Left ventricle myocardium superior (tissue), 1 donor: ENCODE measurements around the gene EIF4E2. TPM values are rescaled to one million over a fixed set of nuclear protein-coding genes. Genes with fewer than 3 reads are reported as not detected.
"Not testable (repeated sequence)": the region's sequence is repeated elsewhere in the genome, so short reads cannot be mapped to it uniquely, and the experiment has no call there.

Experiments used
- ATAC-seq: fragments of 200-7000 bp; cut with Tn5 transposase; one replicate; pipeline ENCODE4 v1.9.1; 2020; ENCODE audit warnings: mild to moderate bottlenecking, moderate library complexity
- DNase-seq: peaks from one replicate; pipeline ENCODE4 v3.0.0-alpha.2; 2020
- intact Hi-C: fragments of 100-400 bp; cut with micrococcal nuclease; formaldehyde crosslinking; loops from one replicate; pipeline ENCODE4 v1.11.0; 2022
- total RNA-seq: library from RNA; stranded (reverse); fragmentation: NEBNext Ultra II Directional; extraction: Animal tissue kit (Norgen Biotek cat#: 25700); gene quantifications from one replicate; pipeline ENCODE4 v1.2.1, GENCODE V29; 2021
- donor health status: DM: no; HTN: yes; CAD: no; lungs with severe emphysema.

EIF4E2 gene
- total RNA-seq, 1 donor from 2014 or later, result 40.7 TPM

DNA sequence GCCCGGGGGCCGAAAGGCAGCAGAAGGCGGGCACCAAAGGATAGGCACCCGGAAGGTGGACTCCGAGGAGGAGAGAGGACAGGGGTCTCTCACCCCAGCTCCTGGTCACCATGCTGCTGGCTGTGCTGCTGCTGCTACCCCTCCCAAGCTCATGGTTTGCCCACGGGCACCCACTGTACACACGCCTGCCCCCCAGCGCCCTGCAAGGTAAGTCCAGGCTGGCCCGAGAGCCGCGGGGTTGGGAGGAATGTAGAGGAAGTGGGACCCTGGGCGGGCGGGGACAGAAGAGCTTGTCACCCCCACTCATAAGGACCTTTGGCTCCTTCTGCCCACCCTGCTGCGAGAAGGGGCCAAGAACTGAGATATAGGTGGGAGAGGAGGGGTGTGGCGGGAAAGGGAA is 30.0 kb upstream of the EIF4E2 start:
- DNase-seq, result no peak

DNA sequence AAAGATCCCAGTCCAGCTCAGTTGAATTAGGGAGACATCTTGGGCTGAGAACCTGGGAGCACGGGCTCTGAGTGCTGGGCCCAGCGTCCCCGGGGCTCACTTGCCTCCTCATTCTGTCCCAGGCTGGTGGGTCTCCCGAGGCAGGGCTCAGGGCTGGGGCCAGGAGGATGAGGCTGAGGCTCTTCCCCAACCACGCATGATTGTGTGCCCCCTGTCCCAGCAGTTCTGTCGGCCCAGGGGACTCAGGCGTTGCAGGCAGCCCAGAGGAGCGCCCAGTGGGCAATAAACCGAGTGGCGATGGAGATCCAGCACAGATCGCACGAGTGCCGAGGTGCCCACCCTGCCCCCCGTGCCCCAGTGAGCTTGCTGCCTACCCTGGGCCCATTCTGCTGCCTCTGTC is 29.4 kb upstream of the EIF4E2 start:
- ATAC-seq (no peak), DNase-seq (no peak)
- intact Hi-C loops, result no loop called here

More for the DNA sequence above, 30.0 kb upstream of the EIF4E2 start:
- no peak for ATAC-seq
- intact Hi-C loops, result no loop called here

- intact Hi-C loops, result no loop called here
- ATAC-seq (peak; percentile 58), DNase-seq (peak; percentile 80)
Measured at GRCh38 chr2:232521959-232522622, 28.4 kb upstream of the EIF4E2 start.

DNA sequence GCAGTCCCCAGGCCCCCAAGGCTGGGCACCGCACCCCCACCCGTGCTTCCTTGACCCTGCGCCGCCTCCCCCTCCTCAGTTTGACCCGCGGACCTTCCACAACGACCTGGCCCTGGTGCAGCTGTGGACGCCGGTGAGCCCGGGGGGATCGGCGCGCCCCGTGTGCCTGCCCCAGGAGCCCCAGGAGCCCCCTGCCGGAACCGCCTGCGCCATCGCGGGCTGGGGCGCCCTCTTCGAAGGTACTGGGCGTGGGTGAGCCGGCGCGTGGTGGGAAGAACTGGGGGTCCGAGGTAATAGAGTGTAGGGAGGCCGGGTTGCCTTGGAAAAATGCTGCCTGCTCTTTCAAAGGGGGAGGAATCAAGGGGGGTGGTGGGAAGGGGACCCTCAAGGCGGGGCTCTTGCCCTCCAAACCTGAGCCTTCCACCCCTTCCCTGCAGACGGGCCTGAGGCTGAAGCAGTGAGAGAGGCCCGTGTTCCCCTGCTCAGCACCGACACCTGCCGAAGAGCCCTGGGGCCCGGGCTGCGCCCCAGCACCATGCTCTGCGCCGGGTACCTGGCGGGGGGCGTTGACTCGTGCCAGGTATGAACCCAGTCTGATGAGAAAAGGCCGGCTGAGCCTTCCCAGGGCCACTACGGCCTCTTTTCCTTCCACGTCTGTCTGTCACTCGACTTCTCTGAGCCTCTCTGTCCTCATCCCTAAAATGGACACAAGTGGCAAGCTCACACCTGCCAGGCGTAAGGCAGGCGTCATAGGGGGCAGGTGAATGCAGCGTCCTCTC is 27.7 kb upstream of the EIF4E2 start:
- intact Hi-C loops, result no loop called here
- DNase-seq, result no peak
- no peak for ATAC-seq

DNA sequence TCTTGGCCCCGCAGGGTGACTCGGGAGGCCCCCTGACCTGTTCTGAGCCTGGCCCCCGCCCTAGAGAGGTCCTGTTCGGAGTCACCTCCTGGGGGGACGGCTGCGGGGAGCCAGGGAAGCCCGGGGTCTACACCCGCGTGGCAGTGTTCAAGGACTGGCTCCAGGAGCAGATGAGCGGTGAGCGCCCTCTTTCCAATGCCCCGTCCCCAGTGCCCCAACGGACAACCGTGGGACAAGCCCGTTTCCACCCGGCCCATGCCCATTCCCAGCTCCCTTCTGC is 27.1 kb upstream of the EIF4E2 start:
- intact Hi-C loops, result no loop called here
- DNase-seq (no peak), ATAC-seq (no peak)

DNA sequence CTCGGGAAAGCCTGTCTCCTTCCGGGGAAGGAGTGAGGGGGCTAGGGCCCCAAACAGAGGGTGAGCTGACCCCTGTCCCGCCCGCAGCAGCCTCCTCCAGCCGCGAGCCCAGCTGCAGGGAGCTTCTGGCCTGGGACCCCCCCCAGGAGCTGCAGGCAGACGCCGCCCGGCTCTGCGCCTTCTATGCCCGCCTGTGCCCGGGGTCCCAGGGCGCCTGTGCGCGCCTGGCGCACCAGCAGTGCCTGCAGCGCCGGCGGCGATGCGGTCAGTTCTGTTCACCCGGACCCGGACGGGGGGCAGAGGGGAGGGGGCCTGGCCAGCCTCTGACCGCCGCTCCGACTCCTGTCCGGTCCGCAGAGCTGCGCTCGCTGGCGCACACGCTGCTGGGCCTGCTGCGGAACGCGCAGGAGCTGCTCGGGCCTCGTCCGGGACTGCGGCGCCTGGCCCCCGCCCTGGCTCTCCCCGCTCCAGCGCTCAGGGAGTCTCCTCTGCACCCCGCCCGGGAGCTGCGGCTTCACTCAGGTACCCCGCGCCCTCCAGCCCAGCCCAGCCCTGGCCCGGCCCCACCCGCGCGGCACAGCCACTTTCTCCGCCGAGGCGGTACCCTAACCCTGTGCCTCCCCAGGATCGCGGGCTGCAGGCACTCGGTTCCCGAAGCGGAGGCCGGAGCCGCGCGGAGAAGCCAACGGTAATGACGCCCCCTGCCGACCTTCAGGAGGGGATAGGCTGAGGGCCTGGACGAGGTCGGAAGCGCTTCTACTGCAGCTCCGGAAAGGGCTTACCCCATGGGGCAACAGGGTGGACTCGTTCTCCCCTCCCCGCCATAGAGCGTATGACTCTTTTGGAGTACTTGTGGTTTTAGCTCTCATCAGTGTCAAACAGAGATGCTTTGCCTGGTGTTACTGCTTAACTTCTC is 26.5 kb upstream of the EIF4E2 start:
- DNase-seq (peak; percentile 57), ATAC-seq (peak; percentile 60)
- intact Hi-C loops, result no loop called here

GRCh38 chr2:232524771-232525170 is 25.7 kb upstream of the EIF4E2 start:
- no peak for DNase-seq
- no peak for ATAC-seq
- intact Hi-C loops, result no loop called here

- ATAC-seq (no peak), DNase-seq (no peak)
- intact Hi-C loops, result no loop called here
Measured at GRCh38 chr2:232525199-232525598, 25.3 kb upstream of the EIF4E2 start.

GRCh38 chr2:232525791-232526371 is 24.6 kb upstream of the EIF4E2 start, which contains the start of gene CHRND:
Gene CHRND, plus strand, starts transcription at chr2:232526160. Its CDS starts 56 bp downstream, at chr2:232526216.
- intact Hi-C loops, result no loop called here
- peak; percentile 65 for DNase-seq
- ATAC-seq, result peak; percentile 61

DNA sequence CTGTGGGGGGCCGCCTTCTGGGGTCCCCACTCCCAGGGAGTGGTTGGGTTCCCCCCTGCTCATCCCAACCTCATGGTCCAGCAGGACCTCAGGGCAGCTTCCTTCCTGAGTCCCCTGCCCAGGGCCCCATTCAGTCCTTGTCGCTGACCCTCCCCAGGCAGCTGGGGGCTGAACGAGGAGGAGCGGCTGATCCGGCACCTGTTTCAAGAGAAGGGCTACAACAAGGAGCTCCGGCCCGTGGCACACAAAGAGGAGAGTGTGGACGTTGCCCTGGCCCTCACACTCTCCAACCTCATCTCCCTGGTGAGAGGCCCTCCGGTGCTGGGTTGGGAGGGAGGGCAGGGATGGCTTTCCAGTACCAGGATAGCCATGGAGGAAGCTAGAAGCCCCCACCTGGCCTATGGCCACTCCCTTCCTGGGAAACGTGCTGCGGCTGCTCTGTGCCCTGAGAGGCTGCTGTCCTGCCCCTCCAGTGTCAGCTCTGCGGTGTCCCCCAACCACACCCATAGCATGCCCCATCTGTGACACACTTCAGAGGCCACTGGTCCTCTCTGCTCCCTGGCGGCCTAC is 24.0 kb upstream of the EIF4E2 start:
- DNase-seq (no peak), ATAC-seq (no peak)
- intact Hi-C loops, result no loop called here

GRCh38 chr2:232527905-232528470 is 22.5 kb upstream of the EIF4E2 start:
- intact Hi-C loops, result no loop called here
- ATAC-seq, result no peak
- DNase-seq, result peak; percentile 10

DNA sequence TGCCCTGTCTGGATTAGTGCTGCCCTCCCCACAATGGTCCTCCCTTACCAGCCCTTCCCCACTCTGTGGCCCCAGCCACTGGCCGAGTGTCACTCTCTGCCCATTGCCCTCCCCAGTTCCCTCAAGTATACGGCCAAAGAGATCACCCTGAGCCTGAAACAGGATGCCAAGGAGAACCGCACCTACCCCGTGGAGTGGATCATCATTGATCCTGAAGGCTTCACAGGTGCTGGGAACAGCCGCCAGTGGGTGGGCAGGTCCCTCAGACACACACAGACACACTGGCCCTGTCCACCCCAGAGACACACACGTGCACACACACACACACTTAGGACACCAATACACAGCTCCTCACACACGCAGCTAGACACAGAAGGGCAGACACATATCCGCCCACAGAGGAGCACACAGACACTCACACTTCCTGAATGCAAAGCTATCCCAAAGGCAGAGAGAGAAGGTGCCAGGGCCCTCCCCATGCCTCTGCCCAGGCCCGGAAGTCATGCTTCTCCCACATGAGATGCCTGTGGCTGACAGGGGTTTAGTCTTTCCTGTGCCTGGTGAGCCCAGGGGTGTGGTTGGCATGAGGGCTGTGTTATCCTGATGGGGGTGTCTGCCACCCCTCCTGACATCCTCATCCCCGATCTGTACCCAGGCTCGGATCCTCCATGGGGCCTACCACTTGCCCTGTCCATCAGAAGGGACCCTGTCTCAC is 21.6 kb upstream of the EIF4E2 start:
- ATAC-seq (no peak), DNase-seq (peak; percentile 18)
- intact Hi-C loops, result no loop called here

DNA sequence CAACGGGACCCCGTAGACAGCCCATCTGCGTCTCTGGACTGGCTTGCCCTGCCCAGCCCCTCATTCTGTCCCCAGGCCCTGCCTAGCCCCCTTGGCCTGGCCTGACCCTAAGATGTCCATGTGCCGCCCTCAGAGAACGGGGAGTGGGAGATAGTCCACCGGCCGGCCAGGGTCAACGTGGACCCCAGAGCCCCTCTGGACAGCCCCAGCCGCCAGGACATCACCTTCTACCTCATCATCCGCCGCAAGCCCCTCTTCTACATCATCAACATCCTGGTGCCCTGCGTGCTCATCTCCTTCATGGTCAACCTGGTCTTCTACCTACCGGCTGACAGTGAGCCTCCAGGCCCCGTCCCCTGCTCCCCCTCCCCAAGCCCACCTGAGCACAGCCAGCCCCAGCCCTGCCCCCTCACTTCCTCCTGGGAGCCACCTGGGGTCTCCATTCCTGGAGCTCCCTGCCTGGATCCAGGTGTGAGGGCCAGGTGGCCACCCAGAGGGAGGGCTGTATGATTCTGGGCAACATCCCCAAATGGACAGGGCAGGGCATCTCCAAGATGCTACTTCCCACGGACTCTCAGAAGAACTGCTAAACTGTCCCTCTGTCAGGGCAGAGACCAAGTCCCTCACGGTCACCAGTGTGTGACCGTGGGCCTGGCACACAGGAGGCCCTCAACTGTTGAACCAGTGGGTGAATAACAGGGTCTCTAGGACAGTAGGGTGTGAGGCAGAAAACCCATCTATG is 20.5 kb upstream of the EIF4E2 start:
- DNase-seq (peak; percentile 23), ATAC-seq (no peak)
- intact Hi-C loops, result no loop called here

- DNase-seq (peak; percentile 6), ATAC-seq (no peak)
- intact Hi-C loops, result no loop called here
Measured at GRCh38 chr2:232530626-232531260, 19.7 kb upstream of the EIF4E2 start.

DNA sequence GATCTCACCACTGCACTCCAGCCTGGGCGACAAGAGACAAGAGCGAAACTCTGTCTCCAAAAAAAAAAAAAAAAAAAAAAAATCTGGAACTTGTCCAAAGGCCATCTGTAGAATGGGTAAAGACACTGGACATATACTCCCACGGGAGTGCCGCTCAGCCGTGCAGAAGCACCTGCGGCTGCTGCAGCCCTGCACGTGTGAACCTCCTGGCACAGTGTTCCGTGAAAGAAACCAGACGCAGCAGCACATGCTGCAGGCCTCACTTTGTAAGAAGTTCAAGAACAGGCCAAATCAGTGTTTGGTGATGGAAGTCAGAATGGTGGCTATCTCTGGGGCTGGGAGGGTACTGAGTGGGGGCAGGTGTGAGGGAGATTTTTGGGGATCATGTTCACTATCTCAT is 18.1 kb upstream of the EIF4E2 start:
- DNase-seq (peak; percentile 65), ATAC-seq (peak; percentile 81)
- intact Hi-C loops, result no loop called here

GRCh38 chr2:232532821-232533220 is 17.7 kb upstream of the EIF4E2 start:
- ATAC-seq (peak; percentile 6), DNase-seq (peak; percentile 14)
- intact Hi-C loops, result not testable (repeated sequence)
